ELR (cell line): ENCODE measurements around the gene PLS1.
"Not testable (repeated sequence)": the region's sequence is repeated elsewhere in the genome, so short reads cannot be mapped to it uniquely, and the experiment has no call there.

ENCODE experiments used
- DNase-seq: peaks from one replicate; pipeline ENCODE4 v3.0.0-alpha.2; 2015; ENCODE audit warnings: low read depth

PLS1 gene

DNA sequence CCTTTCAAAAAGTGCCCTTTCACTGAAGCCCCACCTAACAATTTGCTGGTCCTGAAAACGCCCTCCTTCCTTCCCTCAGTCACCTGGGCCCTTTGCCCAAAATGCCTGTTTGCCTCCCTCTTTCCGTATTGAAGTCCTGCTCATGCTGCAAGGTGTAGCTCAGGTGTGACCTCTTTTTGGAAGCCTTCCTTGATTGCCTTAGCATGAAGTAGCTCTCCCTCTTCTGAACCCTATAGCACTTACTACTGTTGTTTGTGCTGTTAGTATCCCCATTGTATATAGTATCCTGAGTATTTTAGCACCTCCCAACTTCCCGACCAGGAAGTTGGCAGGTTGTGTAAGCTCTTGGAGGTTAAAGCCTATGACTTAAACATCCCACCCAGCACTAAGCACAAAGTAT, 1.7 kb downstream of the PLS1 start:
- no peak for DNase-seq

DNA sequence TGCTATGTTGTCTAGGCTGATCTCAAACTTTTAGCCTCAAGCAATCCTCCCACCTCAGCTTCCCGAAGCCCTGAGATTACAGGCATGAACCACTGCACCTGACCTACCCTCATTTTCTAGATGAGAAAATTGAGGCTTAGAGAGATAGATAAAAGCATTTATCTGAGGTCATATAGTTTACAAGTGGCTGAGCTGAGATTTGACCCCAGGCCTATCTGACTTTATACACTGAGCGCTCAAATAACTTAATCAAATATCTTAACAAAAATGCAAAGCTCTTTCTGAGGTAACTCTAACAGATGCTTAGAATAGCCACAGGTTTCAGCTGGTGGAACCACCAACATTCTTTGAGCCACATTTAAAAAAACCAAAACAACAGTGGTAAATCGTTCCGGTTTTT, 5.5 kb downstream of the PLS1 start:
- DNase-seq = no peak

DNA sequence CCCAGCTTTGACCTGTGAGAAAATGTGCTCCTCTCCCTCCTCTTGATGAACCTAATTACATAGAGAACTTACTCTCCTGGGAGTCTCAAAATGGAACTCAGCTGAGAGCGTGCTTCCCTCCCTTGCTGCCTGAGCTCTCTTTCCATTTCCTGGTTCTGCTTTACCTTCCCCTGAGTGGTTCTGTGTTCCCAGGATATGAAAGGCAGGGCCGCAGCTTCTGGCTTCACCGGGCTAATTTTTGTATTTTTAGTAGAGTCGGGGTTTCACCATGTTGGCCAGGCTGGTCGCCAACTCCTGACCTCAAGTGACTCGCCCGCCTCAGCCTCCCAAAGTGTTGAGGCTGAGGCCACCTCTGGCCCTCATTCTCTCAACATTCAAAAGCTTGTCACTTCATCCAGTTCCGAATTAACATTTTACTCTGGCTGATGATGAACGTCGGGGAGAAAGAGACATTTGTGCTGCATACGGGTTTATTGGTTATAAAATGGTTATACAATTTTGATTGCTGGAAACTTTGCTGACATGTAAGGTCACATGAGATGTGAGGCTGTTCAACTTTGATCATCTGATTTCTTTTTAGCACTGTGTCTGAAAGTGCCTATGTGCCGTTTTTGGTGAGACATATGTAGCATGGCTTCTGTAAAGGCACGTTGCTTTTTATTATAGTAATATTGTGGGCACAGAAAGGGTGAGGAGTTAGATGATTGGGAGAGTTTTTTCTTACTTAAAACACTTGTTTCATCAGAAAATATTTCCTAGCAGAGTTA, 6.6 kb downstream of the PLS1 start:
- DNase-seq = no peak

DNA sequence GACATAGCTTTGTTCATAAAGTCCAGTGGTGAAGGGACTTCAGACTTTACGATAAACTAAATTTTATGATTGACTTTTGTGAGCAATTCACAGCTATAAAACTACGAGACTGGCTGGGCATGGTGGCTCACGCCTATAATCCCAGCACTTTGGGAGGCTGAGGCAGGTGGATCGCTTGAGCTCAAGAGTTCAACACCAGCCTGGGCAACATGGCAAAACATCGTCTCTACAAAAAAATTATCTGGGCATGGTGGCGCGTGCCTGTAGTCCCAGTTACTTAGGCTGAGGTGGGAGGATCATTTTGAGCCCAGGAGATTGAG, 7.2 kb downstream of the PLS1 start:
- not testable (repeated sequence) for DNase-seq

DNA sequence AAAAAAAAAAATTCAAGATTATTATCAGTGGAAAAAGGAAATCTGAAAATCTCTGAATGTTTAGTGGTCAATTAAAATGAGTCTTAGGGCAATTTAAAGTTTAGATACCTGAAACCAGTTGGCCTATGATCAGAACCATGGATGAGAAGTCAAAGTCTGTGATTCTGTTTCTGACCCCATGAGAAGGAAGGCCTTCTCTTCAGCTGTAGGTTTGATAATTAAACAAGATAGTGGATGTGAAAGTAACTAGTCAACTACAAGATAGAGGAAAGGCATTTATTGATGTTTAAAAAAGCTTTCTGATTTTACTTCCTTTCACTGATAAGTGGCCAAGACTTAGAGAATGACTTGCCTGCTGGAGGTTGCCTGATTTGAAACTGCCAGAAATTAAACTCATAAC, 8.7 kb downstream of the PLS1 start:
- no peak for DNase-seq

DNA sequence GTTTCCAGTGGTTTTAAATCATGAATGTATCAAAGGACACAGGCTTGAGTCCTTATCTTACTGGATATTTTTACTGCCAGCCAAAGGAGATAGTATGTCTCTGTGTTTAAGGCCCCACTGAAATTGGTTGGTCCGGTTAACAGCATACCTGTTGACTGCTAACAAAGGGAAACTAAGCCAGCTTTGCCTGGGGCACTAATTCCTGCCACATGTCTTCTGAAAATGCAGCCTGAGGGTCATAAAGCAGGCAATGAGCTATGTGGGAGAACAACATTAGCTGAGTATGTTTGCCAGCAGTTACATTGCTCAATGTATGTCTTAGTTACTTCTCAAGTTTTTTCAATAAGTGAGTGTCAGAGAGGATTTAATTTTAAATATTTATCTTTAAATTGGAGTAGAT, 12.4 kb downstream of the PLS1 start:
- DNase-seq = no peak

DNA sequence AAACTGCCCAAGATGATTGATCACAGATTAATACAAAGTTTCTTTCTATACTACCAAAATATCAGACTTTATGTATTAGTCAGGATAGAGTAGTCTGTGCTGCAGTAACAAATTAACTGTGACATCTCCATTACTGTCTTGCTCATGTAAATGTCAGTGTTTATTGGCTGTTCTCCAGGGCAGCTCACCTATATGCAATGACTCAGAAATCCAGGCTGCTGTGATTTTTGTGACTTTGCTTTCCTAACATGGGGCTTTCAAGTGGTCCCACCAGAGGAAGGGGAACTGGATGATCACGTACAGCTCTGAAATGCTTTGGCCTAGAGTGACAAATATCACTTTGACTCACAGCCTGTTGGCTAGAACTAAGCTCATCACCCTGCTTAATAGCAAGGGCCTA, 12.9 kb downstream of the PLS1 start:
- DNase-seq = peak; percentile 7

DNA sequence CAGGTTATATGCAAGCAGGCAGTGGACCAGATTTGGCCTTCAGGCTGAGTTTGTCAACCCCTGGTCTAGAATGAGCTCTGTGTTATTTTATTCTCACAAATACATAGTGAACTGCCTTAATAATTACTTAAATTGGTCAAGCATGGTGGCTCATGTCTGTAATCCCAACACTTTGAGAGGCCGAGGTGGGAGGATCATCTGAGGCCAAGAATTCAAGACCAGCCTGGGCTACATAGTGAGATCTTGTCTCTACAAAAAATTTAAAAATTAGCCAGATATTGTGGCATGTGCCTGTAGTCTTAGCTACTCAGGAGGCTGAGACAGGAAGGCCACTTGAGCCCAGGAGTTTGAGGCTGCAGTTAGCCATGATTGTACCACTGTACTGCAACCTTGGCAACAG, 15.0 kb downstream of the PLS1 start:
- DNase-seq = no peak

DNA sequence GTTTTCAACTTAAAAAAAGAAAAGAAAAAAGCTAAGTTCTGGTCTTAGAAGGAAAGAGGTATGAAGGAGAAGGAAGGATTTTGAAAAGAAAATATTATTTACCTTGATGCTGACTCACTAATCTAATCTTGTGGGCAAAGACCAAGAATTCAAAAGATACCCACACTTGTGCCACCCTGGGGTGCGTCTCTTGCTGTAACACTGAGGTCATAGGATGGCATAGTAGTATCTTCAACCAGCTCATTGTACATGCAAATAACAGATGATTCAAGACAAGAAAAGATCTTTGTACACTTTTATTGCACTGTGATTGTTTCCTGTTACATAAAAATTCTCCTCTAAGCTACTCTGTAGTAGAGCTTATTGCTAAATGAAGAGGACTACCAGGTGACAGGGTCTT, 17.3 kb downstream of the PLS1 start:
- no peak for DNase-seq

DNA sequence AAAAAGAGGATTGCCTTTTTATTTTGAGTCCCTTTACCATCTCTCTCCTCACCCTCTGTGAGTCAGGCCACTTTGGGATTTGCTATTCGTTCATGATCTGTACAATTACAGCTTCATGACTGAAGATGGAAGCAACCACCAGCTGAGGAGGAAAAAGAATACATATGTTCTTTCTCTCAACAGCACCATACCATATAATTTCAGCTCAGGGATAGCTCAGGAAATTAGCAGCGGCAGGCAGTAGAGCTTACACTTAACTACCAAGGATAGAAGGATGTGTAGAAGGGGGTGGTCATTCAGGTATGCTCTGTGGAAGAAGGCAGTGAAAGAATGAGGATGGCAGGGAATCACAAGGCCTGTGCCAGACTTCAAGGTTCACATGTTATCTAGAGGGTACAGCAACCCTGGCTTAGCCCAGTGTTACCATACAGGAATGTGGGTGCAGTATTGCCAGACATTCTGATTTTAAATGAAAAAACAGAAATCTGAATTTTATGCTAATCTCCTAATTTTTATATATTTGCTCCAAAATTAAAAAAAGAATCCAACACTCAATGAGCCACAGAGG, 17.9 kb downstream of the PLS1 start:
- no peak for DNase-seq

DNA sequence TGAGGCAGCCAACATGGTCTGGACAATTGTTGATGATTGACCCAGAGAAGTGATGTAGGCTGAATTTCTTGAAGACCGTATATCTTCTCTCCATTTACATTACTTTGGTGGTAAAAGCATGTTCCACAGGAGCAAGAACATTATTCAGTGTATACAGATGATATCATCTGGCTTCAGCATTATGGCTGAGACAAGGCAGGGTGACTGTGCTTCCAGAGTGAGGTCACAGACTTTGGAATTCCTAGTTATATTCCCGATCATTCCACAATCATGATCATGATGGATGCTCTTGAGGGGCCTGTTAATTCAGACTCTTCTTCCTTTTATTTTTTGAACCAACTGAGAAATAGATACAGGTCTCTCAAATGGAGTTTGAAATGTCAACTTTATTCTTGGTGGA, 19.0 kb downstream of the PLS1 start:
- DNase-seq = peak; percentile 41

DNA sequence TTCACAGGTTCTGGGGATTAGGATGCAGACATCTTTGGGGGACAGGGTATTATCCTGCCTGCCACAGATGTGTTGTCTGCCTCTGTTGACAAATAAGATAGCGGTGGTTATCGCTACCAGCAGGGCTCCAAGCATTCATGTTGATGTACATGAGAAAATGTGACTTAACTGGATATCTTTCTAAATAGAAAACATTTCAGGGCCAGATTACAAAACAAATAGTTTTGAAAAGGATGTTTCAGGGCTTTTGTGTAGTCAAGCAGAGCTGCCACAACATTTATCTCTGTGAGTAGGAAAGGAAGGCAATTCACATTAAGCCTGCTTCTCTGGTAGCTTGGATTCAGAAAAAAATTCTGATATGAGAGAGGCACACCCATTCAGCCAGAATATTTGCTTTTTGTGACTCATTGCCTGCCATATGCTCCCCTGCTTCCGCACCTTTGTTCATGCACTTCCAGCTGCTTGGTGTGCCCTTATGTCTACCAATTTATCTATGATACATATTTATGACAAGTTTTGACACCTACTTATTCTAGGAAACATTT, 22.8 kb downstream of the PLS1 start:
- peak; percentile 21 for DNase-seq

DNA sequence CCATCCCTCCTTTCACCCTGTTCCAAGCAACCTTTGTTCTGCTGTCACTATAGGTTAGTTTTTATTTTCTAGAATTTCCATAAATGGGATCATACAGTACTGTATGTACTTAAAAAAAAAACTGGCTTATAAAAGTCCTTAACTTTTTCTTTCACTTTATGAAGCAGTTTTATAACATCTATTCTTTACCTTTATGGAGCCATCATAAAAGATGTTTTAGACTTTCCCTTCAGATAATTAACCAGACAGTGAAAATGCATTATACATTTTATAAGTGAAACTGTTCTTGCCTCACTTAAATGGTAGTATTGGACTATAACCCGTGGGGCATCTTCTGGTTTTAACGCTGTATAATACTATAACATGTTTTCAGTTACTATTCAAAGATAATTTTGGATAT, 26.2 kb downstream of the PLS1 start:
- no peak for DNase-seq

DNA sequence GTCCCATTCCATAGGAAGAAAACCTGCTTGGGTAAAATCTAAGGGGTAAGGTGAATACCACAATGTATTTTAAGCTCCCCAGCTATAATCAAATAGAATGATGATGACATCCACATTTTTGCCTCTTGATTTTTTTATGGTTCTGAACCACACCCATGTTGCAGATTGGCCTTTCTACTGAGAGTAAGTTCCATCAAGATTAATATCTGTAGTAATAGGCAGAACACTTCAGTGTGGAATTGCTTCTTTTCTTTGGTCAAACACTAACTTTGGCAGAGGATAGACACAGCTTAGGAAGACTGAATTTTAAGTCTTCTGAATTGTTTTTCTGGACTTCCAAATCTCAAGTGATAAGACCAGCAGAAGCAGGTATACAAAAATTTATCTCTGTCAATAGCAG, 27.0 kb downstream of the PLS1 start:
- DNase-seq = no peak

DNA sequence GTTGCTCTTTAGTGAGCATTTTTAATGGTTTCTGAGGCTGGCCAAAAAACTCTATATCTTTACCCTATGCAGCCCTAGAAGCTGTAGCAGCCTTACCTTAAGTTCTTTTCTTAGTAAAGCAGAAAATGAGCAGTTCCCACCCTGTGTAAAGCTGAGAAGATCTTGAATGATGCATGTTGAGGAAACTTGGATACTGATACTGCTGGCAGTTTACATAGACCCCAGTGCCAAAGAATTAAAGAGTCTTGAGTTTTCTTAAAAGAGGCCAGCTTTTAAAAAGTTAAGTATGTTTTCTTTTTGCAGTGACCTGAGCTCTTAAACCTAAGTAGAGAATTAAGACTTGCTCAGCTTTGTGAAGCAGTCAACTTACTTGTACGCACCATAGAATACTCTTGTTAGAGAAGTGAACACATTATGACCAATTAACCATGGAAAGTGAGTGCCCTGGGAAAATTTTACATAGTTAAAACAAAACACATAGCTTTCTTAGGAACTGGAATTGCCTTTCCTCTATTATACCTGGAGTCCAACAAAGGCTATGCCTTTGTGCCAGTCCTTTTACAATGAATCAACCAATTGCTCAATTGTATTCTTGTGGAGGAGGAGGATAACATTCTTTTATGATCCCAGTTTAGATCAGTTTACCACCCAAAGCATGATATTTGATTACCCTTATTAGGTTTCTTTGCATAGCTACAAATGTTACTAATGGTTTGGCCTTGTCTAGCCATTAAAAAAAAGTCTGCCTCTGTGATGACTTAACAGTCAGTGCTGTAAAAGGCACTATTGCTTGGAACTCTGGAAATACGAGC, 28.4 kb downstream of the PLS1 start:
- DNase-seq = no peak

DNA sequence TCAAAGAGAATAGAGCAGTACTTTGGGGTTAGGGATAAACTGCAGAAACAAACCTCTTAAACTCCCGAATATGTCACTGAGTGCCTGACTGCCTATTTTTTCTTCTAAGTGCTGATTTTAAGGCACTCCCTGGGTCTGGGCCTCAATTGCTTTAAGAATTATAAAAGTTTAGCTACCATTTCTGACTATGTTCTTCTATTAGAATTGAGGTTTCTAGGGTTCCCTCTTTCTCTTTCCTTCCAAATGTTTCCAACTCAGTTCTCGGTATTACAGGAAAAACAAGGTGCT, 28.9 kb downstream of the PLS1 start:
- DNase-seq = no peak

DNA sequence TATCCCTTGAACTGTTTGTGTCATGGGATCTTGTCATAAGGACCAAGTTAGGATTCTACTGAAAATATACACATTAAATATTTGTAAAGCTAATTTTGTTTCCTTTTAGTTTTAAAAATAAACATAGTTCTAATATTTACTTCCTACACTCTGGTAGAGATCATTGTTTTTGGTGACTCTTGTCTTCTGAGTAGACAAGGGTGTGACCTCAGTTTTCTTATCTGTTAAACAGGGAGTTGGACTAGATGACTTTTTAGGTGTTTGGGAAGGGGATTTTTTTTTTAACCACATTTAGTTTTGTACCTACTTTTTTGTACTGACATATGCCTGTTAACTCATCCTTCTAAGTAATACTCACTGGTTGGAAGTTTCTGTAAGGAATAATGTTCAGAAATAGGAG, 30.8 kb downstream of the PLS1 start:
- DNase-seq = no peak

DNA sequence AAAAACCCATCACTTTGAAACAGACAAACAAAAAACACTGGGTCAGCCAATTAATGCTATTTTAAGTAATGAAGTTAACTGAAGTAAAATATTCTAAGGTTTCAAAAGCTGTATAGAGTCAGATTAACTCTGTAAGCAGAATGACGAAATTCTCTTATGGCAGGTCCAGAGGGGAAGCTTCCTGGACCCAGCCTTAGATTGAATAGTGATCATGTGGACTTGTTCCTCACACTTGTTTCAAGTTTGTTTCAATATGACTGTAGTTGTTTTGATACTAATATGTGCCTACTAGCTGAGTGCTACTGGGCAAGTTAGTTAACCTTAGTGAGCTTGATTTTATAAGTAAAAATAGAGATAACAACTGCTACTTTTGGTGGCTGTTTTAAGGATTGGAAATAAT, 32.6 kb downstream of the PLS1 start:
- no peak for DNase-seq

DNA sequence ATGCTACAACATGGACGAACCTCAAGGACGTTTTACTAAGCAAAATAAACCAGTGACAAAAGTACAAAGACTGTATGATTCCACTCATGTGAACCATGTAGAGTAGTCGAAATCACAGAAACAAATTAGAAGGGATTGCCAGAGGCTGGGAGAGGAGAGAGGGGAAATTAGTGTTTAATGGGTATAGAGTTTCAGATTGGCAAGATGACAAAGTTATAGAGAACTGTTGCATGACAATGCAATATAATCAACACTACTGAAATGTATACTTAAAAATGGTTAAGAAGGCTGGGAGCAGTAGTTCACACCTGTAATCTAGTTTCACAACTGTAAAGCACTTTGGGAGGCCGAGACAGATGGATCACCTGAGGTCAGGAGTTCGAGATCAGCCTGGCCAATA, 36.9 kb downstream of the PLS1 start:
- no peak for DNase-seq

DNA sequence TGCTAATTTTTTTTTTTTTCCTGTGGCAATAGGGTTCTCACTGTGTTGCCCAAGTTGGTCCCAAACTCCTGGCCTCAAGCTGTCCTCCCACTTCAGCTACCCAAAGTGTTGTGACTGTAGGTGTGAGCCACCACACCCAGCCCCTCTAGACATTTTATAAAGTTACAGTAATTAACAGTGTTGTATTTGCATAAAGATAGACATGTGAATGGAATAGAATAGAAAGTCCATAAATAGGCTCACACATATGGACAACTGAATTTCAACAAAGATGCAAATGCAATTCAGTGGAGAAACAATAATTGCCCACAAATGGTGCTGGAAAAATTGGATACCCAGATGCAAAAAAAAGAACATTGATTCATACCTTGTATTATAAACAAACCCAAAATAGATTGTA, 39.9 kb downstream of the PLS1 start:
- no peak for DNase-seq

DNA sequence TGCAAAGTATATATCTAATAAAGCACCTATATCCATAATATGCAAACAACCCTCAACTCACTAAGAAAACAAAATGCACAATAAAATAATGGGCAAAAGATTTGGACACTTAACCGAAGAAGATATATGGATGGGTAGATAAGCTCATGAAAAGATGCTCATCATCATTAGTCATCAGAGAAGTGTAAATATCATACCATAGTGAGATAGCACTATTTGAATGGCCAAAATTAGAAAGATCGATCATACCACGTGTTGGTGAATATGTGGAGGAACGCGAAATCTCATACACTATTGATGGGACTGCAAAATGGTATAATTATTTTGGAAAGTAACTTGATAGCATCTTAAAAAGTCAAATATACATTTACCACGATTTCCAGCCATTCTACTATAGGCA, 40.5 kb downstream of the PLS1 start:
- DNase-seq = no peak

DNA sequence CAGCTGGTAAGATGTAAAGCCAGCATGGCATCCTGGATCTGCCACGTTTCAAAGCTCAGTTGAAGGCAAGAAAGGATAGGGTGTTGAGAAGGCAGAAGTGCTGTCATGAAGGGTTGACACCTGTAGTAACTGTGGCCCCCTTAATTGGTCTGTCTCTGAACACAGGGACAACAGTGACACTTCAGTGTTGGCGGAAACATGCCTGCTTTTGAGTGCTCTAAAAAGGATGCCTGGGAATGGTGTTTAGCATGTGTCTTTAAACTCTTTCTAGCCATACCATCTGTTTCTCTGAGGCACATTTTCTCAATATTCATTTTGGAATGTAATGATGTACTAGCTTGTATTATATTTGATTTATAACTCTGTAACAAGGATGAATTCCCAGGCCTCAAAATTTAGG, 42.1 kb downstream of the PLS1 start:
- DNase-seq = no peak

DNA sequence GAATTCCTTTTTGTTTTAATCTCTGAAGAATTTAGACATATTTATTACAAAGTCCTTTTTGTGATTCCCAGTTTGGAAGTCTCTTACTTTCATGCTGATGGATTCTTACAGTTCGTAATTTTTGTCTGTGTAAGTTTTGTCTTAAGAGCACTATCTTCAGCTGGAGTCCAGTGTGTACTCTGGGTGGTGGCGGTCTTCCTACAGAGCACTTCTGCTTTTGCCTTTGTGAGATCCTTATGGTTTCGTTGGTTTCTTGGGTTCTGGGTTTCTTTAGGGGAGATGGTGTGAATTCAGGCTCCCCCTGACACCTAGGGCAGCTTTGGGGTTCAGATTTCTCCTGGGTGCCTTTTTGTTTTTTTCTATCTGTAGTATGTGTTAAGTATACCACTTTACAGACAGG, 45.3 kb downstream of the PLS1 start:
- no peak for DNase-seq

DNA sequence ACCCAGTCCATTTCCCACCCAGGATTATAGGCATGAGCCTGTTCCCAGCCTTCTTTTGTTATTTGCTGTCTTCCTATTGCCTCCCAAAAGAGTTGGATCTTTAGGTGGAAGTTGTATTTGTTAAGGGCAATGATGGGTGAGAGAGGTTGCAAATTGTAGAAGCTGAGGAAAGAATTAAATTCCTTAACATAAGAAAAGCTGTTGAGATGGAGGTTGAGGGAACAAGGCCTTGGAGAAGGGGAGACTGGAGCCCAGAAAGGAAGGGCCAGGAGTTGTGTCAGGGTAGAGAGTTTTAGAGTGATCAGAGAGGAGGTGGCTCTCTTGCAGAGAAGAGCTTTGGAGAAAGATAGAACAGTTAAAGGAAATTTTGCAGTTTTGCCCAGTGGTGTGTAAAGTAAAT, 46.8 kb downstream of the PLS1 start:
- DNase-seq = no peak
